ENCODE data around the gene RAPH1.

- no peak for TF ChIP-seq CTCF (conservative IDR thresholded peaks at IDR 0.05; ENCODE audit: low read depth in 2 of 2)
- no peak for TF ChIP-seq REST (IDR thresholded peaks at IDR 0.05; ENCODE audit: unreplicated experiment)
- no peak for TF ChIP-seq EZH2phosphoT487 (IDR thresholded peaks at IDR 0.05; ENCODE audit: unreplicated experiment)
- no peak for TF ChIP-seq POLR2AphosphoS5 (IDR thresholded peaks at IDR 0.05; ENCODE audit: low read depth)
- no peak for TF ChIP-seq CREB1 (CRISPR knock-in tag; IDR thresholded peaks at IDR 0.05; ENCODE audit: low read depth)
- TF ChIP-seq EZH2 (IDR thresholded peaks at IDR 0.05; ENCODE audit: low read depth, unreplicated experiment): no peak
- no peak for TF ChIP-seq JUNB (IDR thresholded peaks at IDR 0.05; ENCODE audit: unreplicated experiment)
- no peak for TF ChIP-seq ETS1 (IDR thresholded peaks at IDR 0.05)
Observed at GRCh38 chr2:203441463-203441862, 93.6 kb downstream of the RAPH1 start.

Measured in GM23338 (cell line).